Lung (tissue), 12 donors: Measurements from ENCODE around the gene STAC2. TPM values are rescaled to one million over a fixed set of nuclear protein-coding genes. Genes with fewer than 3 reads are reported as not detected.

Experiments used
- ATAC-seq: fragments of 200-7000 bp; cut with Tn5 transposase; one replicate; pipeline ENCODE4 v1.9.1; 2020; ENCODE audit warnings: moderate number of reproducible peaks; ENCODE audit not compliant: insufficient read depth, low FRiP score
- DNase-seq, 3 donors: peaks; one replicate each; pipeline ENCODE4 v3.0.0-alpha.2; 2013 to 2017
- H3K27ac ChIP-seq, 2 donors: one replicate each; pipeline ENCODE4 v1.5.1; 2013; ENCODE audit warnings: mild to moderate bottlenecking in 2 of 2, moderate library complexity in 2 of 2, control low read depth in 1 of 2, inconsistent platforms in 1 of 2, low read depth in 1 of 2, low read length in 1 of 2
- H3K27me3 ChIP-seq, 3 donors: one replicate each; pipeline ENCODE4 v1.5.1; 2013; ENCODE audit warnings: low read length in 2 of 3; ENCODE audit not compliant: control insufficient read depth in 3 of 3, insufficient read depth in 3 of 3
- H3K36me3 ChIP-seq, 4 donors: one replicate each; pipeline ENCODE4 v1.5.1; 2013; ENCODE audit warnings: low read length in 4 of 4, mild to moderate bottlenecking in 1 of 4, moderate library complexity in 1 of 4; ENCODE audit not compliant: control insufficient read depth in 4 of 4, insufficient read depth in 4 of 4
- H3K4me1 ChIP-seq, 5 donors: one replicate each; pipeline ENCODE4 v1.5.1; 2013; ENCODE audit warnings: low read length in 5 of 5, mild to moderate bottlenecking in 2 of 5, moderate library complexity in 1 of 5; ENCODE audit not compliant: control insufficient read depth in 5 of 5, insufficient read depth in 5 of 5
- H3K4me3 ChIP-seq: one replicate; pipeline ENCODE4 v1.5.1; 2013; ENCODE audit warnings: mild to moderate bottlenecking, control low read depth, moderate library complexity
- H3K9ac ChIP-seq, 2 donors: one replicate each; pipeline ENCODE4 v1.5.1; 2013; ENCODE audit warnings: low read length in 2 of 2, control low read depth in 1 of 2; ENCODE audit not compliant: insufficient read depth in 1 of 2
- H3K9me3 ChIP-seq, 4 donors: one replicate each; pipeline ENCODE4 v1.5.1; 2013; ENCODE audit warnings: low read length in 3 of 4, mild to moderate bottlenecking in 1 of 4, moderate library complexity in 1 of 4; ENCODE audit not compliant: control insufficient read depth in 4 of 4, insufficient read depth in 3 of 4
- WGBS, 2 donors: extraction: QIAGEN DNeasy Blood & Tissue Kit; methylation state at CpG; one replicate each; pipeline ENCODE4 v1.1.7; 2013; 5-methylcytosine and 5-hydroxymethylcytosine counted together
- polyA plus RNA-seq, 2 donors: library from polyadenylated mRNA; stranded (reverse); fragments of 200-250 nt; gene quantifications; one replicate each; pipeline ENCODE4 v1.2.1, GENCODE V29; 2013
- total RNA-seq, 2 donors: library from RNA; depleted of rRNA in 1 of 2; stranded (reverse); fragments of >200 nt in 1 of 2; gene quantifications; one replicate each; pipeline ENCODE4 v1.2.1, GENCODE V29; 2014 to 2021
- TF ChIP-seq, protein P1 (sequence below): IDR thresholded peaks from 2 replicates; pipeline ENCODE4 v1.5.1; 2012; ENCODE audit warnings: mild to moderate bottlenecking; ENCODE audit errors: control extremely low read depth, extremely low read depth
- donor health status: control.
- donor health status: control.
- donor health status: Bipolar disorder and iron deficiency.
- donor health status: healthy.
- donor health status: DM: yes; HTN: yes; CAD: no.

The STAC2 gene
- total and polyA plus RNA-seq, 4 donors = 0.26 to 1.7 (median 0.42) TPM; not detected in 1

DNA sequence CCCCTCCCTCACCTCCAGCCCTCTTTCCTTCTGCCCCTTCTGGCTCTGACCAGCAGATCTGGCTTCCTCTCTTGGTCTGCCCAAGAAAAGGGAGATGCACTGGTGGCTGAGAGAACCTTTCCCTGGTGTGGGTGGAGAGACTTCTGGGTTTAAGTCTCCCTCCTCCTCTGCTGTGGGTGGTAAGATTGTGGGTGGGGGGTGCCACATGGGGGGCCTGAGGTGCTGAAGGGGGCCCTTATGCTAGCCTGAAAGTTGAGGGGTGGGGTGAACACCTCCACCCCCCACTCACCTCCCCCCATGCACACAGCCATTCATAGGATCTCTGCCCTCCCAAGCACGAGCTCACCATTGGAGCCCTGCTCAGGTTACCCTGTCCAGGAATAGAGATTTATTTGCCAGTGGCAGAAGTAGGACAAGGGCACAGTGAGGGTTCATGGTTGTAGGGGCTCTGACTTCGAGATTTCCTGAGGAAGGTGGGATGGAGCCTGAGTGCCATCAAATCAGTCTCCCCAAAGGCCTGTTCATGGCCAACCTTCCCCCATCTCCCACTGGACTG lies 1.7 kb upstream of the STAC2 start:
- WGBS, 2 donors = 66 to 79% methylated on average over 2 of the region's 2 CpGs
- Histone ChIP-seq H3K36me3 (no peaks in the 10 kb centered on the region), H3K27ac (no peak overlapping the region), H3K9me3 (no peaks in the 10 kb centered on the region), H3K27me3 (peaks cover 0 to 30% (median 12%) of the 10 kb centered on the region in 3 donors), H3K9ac (no peak overlapping the region), H3K4me1 (peaks cover 0 to 30% (median 7%) of the 10 kb centered on the region in 5 donors), H3K4me3 (no peak overlapping the region)
- ATAC-seq (peak; percentile 7), DNase-seq (no peak)
- TF ChIP-seq, protein P1, sequence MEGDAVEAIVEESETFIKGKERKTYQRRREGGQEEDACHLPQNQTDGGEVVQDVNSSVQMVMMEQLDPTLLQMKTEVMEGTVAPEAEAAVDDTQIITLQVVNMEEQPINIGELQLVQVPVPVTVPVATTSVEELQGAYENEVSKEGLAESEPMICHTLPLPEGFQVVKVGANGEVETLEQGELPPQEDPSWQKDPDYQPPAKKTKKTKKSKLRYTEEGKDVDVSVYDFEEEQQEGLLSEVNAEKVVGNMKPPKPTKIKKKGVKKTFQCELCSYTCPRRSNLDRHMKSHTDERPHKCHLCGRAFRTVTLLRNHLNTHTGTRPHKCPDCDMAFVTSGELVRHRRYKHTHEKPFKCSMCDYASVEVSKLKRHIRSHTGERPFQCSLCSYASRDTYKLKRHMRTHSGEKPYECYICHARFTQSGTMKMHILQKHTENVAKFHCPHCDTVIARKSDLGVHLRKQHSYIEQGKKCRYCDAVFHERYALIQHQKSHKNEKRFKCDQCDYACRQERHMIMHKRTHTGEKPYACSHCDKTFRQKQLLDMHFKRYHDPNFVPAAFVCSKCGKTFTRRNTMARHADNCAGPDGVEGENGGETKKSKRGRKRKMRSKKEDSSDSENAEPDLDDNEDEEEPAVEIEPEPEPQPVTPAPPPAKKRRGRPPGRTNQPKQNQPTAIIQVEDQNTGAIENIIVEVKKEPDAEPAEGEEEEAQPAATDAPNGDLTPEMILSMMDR = no peak

DNA sequence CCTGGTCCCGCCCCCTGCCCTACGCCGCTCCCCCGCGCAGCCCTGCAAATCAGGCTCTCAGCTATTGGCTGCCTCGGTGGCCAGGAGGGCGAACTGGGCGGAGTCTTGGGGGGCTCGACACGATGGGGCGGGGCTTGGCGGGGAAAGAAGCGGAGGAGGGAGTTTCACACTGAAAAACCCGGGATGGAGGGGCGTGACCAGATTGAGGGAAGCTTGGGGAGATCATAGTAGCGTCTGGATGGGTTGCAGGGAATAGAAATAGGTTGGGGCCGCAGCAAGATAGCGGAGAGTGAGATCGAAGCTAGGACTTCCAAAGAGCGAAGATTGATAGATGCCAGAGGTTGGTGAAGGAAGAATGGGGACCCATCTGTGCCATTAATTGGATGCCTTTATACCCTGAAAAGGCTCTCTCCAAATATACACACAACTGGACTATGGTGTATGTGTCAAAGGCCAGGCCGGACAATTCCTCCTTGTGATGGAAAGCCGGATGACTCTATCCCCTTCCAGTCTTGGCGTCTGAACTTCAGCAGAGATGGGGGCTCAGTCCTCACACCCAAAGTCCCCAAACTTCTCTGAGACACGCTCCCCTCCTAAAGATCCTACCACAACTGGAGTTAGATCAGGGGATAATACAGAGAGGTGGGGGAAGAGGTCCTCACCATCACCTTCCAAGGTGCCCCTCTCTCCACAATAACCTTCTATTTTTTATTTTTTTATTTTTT lies 376 bp upstream of the STAC2 start:
- DNase-seq = peak; percentile 92 to 93 (median 92)
- no peak overlapping the region for H3K9ac ChIP-seq
- WGBS, 2 donors = 17% methylated on average over 20 to 24 of the region's 24 CpGs
- H3K27me3 ChIP-seq = peaks cover 0 to 32% (median 12%) of the 10 kb centered on the region in 3 donors
- H3K4me3 ChIP-seq = no peak overlapping the region
- H3K27ac ChIP-seq = no peak overlapping the region
- H3K9me3 ChIP-seq = no peaks in the 10 kb centered on the region
- peaks cover 0 to 17% (median 2%) of the 10 kb centered on the region in 5 donors for H3K4me1 ChIP-seq
- no peak for ATAC-seq
- H3K36me3 ChIP-seq = no peaks in the 10 kb centered on the region
- TF ChIP-seq, protein P1 = no peak

DNA sequence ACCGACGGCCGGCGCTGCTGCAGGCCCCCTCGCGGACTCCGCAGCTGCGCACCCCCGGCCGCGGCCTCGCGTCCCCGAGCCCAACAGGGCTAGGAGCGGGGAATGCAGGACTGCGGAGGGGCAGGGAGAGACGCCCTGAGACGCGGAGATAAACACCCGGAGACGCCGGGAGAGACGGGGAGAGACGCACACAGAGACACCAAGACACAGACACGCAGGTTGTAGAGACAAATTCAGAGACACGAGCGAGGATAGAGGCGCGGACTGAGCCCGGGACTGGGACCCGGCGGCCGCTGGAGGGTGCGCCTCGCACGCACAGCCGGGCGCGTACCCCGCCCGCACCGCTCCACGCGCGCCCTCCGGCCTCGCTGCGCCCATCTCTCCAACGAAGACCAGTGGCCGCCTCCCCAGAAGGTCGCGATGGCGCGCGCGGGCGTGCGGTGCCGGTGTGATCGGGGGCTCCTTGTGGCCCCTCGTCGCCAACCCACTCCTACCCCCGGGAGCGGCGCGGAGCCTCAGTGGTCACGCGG lies 902 bp downstream of the STAC2 start:
- no peaks in the 10 kb centered on the region for H3K36me3 ChIP-seq
- ATAC-seq (no peak), DNase-seq (no peak)
- no peak overlapping the region for H3K9ac ChIP-seq
- H3K9me3 ChIP-seq = no peaks in the 10 kb centered on the region
- 3% methylated on average over 38 to 68 of the region's 68 CpGs for WGBS, 2 donors
- H3K27ac ChIP-seq = no peak overlapping the region
- TF ChIP-seq, protein P1 = no peak
- H3K4me1 ChIP-seq = peaks cover 0 to 13% (median 0%) of the 10 kb centered on the region in 5 donors
- peaks cover 0 to 32% (median 12%) of the 10 kb centered on the region in 3 donors for H3K27me3 ChIP-seq
- H3K4me3 ChIP-seq = no peak overlapping the region
